Dermis microvascular lymphatic vessel endothelial cell (primary cell): ENCODE data around the gene TRAPPC3. TPM values are rescaled to one million over a fixed set of nuclear protein-coding genes. Genes with fewer than 3 reads are reported as not detected.

Experiments used
- DNase-seq, 2 donors: peaks; one replicate each; pipeline versions ENCODE4 v3.0.0 to v3.0.0-alpha.2; 2010; ENCODE audit warnings: low read depth in 2 of 2
- total RNA-seq: library from RNA; depleted of rRNA; stranded (reverse); fragments of >200 nt; gene quantifications from 2 replicates; pipeline ENCODE4 v1.2.1, GENCODE V29; 2014

Gene TRAPPC3
- total RNA-seq, 1 donor from 2014 or later = 72.7 TPM

- no peak for DNase-seq
Measured at GRCh38 chr1:36100376-36100775, 48.9 kb downstream of the TRAPPC3 start.

- peak; percentile 49 to 74 for DNase-seq
Measured at GRCh38 chr1:36099681-36100341, 49.5 kb downstream of the TRAPPC3 start.

- no peak for DNase-seq
Measured at GRCh38 chr1:36098650-36099365, 50.5 kb downstream of the TRAPPC3 start.

GRCh38 chr1:36097693-36098585 is 51.3 kb downstream of the TRAPPC3 start:
- no peak for DNase-seq

GRCh38 chr1:36096500-36097432 is 52.5 kb downstream of the TRAPPC3 start:
- DNase-seq = no peak

- no peak for DNase-seq
Measured at GRCh38 chr1:36095760-36096405, 53.4 kb downstream of the TRAPPC3 start.

- DNase-seq = no peak
Measured at GRCh38 chr1:36094621-36095061, 54.6 kb downstream of the TRAPPC3 start.

GRCh38 chr1:36093929-36094328 is 55.4 kb downstream of the TRAPPC3 start:
- DNase-seq = no peak

GRCh38 chr1:36093226-36093625 is 56.1 kb downstream of the TRAPPC3 start:
- DNase-seq = no peak

- DNase-seq = no peak
Measured at GRCh38 chr1:36092798-36093185, 56.5 kb downstream of the TRAPPC3 start.

GRCh38 chr1:36092166-36092797 is 57.0 kb downstream of the TRAPPC3 start:
- no peak for DNase-seq

- no peak for DNase-seq
Measured at GRCh38 chr1:36091698-36092097, 57.6 kb downstream of the TRAPPC3 start.

GRCh38 chr1:36091141-36091540 is 58.1 kb downstream of the TRAPPC3 start:
- DNase-seq = no peak

- peak in 1 of 2 donors; percentile 57 for DNase-seq
Measured at GRCh38 chr1:36089393-36090121, 59.7 kb downstream of the TRAPPC3 start.

GRCh38 chr1:36088577-36089392 is 60.5 kb downstream of the TRAPPC3 start, which contains the start of gene ADPRS:
Gene ADPRS, plus strand, starts transcription at chr1:36088892. Its CDS starts 13 bp downstream, at chr1:36088905.
- DNase-seq = peak; percentile 83 to 92

- DNase-seq = no peak
Measured at GRCh38 chr1:36088265-36088576, 61.1 kb downstream of the TRAPPC3 start.

- DNase-seq = no peak
Measured at GRCh38 chr1:36087233-36088123, 61.8 kb downstream of the TRAPPC3 start.
